Stomach (tissue), 9 donors: ENCODE data around the gene RBBP8NL. TPM values are rescaled to one million over a fixed set of nuclear protein-coding genes. Genes with fewer than 3 reads are reported as not detected.

Source experiments
- DNase-seq, 2 donors: peaks; one replicate each; pipeline versions ENCODE4 v3.0.0 to v3.0.0-alpha.2; 2013 to 2019
- H3K27ac ChIP-seq, 5 donors: fragments of 200-600 bp in 4 of 5; sonication (generic) in 4 of 5; one replicate each; pipeline ENCODE4 v1.5.1; 2013 to 2019; ENCODE audit warnings: mild to moderate bottlenecking in 1 of 5, moderate library complexity in 1 of 5
- H3K27me3 ChIP-seq, 3 donors: fragments of 200-600 bp; sonication (generic); one replicate each; pipeline ENCODE4 v1.5.1; 2017 to 2019; ENCODE audit warnings: mixed run types in 1 of 3
- H3K36me3 ChIP-seq, 4 donors: fragments of 200-600 bp; sonication (generic); 1 replicate in 3 of 4; 2 replicates in 1 of 4; pipeline ENCODE4 v1.5.1; 2016 to 2019
- H3K4me1 ChIP-seq, 4 donors: fragments of 200-600 bp; sonication (generic); one replicate each; pipeline ENCODE4 v1.5.1; 2016 to 2019
- H3K4me3 ChIP-seq, 4 donors: fragments of 200-600 bp; sonication (generic) in 3 of 4; one replicate each; pipeline ENCODE4 v1.5.1; 2016 to 2019; ENCODE audit warnings: mild to moderate bottlenecking in 1 of 4
- H3K9me3 ChIP-seq, 4 donors: fragments of 200-600 bp; sonication (generic); one replicate each; pipeline ENCODE4 v1.5.1; 2016 to 2019
- EP300 ChIP-seq: sonication (generic); formaldehyde crosslinking; IDR thresholded peaks from one replicate; pipeline ENCODE4 v1.6.1; 2017; ENCODE audit warnings: antibody characterized with exemption
- POLR2A ChIP-seq, 4 donors: fragments of 450-650 bp; IDR thresholded peaks; one replicate each; pipeline ENCODE4 v1.6.1; 2016; ENCODE audit warnings: antibody characterized with exemption in 4 of 4, control low read depth in 2 of 4, mild to moderate bottlenecking in 1 of 4, moderate library complexity in 1 of 4
- POLR2AphosphoS5 ChIP-seq, 3 donors: sonication (generic); formaldehyde crosslinking; IDR thresholded peaks; one replicate each; pipeline ENCODE4 v1.6.1; 2016; ENCODE audit warnings: antibody characterized with exemption in 3 of 3
- WGBS, 5 donors: extraction: QIAGEN DNeasy Blood & Tissue Kit in 3 of 5; methylation state at CpG; one replicate each; pipeline versions ENCODE4 v1.1.5 to v1.1.7; 2013 to 2018; 5-methylcytosine and 5-hydroxymethylcytosine counted together
- intact Hi-C: fragments of 100-400 bp; cut with DNase I; formaldehyde crosslinking; loops from one replicate; pipeline ENCODE4 v1.15.1; 2023; ENCODE audit warnings: low total_unique reads
- polyA plus RNA-seq, 3 donors: library from polyadenylated mRNA; stranded (reverse); fragments of 200-250 nt; gene quantifications; one replicate each; pipeline ENCODE4 v1.2.3, GENCODE V29; 2013
- total RNA-seq, 5 donors: library from RNA; depleted of rRNA; stranded (reverse); fragments of >200 nt; gene quantifications; one replicate each; pipeline versions ENCODE4 v1.1.0 to v1.2.3, GENCODE V29; 2014 to 2016
- TF ChIP-seq, protein P1 (sequence below), 7 experiments: fragments of 450-650 bp in 4 of 7; fragments of 200-600 bp in 3 of 7; sonication (generic) in 3 of 7; IDR thresholded peaks; one replicate each; pipeline ENCODE4 v1.5.1; 2016 to 2019; ENCODE audit warnings: antibody characterized with exemption in 7 of 7, control low read depth in 2 of 7, mild to moderate bottlenecking in 1 of 7
- donor health status: healthy with polysubstance abuse.
- donor health status: Bipolar disorder and iron deficiency.
- donor health status: healthy.

RBBP8NL gene
- total and polyA plus RNA-seq, 8 donors, result 0.45 to 8.0 (median 2.2) TPM; not detected in 2

DNA sequence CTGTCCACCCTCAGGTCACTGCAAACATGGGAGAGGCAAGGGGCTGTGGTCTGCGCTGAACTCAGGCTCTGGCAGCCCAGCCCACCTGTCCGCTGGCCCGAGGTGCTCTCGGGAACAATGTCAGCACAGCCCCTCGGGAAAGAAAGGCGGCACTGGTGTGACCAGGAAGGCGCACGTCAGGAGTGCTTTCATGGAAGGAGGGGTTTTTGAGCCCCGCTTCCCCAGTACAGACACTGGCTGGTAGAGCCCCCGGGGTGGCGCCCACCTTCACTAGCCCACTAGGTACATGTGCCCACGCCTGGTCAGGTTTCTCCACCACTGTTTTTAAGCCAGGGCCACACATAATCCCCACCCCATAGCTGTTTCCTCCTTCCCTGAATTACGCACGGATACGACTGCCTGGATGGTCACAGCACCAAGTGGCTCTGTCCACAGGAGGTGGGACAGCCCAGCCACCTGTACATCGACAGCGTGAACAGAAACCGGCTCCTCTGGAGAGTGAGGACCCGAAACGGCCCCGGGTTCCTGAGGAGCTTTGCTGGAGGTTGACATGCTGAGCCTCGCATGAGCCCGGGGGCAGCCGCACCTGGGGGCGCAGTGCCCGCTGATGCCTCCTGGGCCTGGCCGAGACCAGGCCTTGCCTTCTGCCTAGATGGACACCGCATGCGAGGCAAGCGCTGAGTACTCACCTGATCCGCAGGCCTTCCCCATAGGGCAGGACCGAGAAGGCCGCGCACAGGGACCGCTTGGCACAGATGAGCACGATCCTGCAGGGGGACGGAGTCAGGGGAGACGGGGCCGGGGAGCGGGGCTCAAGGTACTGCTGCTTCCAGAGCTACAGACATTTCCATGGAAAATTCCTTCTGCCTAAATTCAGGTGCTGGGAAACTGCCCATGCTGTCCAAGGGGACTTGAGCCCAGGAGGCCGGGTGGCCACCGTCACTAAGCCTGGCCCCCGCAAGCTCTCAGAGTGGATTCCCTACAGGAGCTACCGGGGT, 32.8 kb downstream of the RBBP8NL start:
- Histone ChIP-seq H3K4me3 (no peak overlapping the region), H3K27me3 (no peaks in the 10 kb centered on the region), H3K9me3 (no peaks in the 10 kb centered on the region), H3K36me3 (peaks cover under 1 to 75% (median 65%) of the 10 kb centered on the region in 4 donors), H3K4me1 (peaks cover 0 to 2% (median 0%) of the 10 kb centered on the region in 4 donors), H3K27ac (no peak overlapping the region)
- intact Hi-C loops, result no loop called here
- no peak for TF ChIP-seq POLR2AphosphoS5 (IDR thresholded peaks at IDR 0.05)
- no peak for TF ChIP-seq POLR2A (IDR thresholded peaks at IDR 0.05)
- TF ChIP-seq, protein P1, sequence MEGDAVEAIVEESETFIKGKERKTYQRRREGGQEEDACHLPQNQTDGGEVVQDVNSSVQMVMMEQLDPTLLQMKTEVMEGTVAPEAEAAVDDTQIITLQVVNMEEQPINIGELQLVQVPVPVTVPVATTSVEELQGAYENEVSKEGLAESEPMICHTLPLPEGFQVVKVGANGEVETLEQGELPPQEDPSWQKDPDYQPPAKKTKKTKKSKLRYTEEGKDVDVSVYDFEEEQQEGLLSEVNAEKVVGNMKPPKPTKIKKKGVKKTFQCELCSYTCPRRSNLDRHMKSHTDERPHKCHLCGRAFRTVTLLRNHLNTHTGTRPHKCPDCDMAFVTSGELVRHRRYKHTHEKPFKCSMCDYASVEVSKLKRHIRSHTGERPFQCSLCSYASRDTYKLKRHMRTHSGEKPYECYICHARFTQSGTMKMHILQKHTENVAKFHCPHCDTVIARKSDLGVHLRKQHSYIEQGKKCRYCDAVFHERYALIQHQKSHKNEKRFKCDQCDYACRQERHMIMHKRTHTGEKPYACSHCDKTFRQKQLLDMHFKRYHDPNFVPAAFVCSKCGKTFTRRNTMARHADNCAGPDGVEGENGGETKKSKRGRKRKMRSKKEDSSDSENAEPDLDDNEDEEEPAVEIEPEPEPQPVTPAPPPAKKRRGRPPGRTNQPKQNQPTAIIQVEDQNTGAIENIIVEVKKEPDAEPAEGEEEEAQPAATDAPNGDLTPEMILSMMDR (IDR thresholded peaks at IDR 0.05), result no peak
- no peak for TF ChIP-seq EP300
- DNase-seq, result no peak
- WGBS, 5 donors, result 91 to 95% (median 94%) methylated on average over 31 to 44 of the region's 44 CpGs

DNA sequence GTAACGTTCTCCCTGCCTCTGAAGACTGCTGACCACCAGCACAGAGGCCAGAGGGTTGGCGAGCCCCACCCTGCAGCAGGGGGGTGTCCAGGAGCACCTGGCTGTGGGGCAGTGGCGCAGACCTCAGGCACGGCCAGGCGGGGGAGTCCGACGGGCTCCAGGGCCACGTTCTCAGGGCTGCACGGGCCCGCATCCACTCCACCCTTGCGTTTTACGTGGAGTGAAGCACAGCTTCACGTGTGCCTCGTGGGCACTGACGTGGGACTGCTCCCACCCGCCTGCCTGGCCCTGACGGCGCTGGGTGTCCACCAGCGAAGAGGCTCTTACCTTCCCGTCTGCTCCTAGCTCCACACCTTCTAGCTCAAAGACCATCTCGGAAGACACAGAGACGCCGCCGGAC, 33.5 kb downstream of the RBBP8NL start:
- WGBS, 5 donors, result 90 to 95% (median 92%) methylated on average over 17 to 24 of the region's 24 CpGs
- intact Hi-C loops, result no loop called here

DNA sequence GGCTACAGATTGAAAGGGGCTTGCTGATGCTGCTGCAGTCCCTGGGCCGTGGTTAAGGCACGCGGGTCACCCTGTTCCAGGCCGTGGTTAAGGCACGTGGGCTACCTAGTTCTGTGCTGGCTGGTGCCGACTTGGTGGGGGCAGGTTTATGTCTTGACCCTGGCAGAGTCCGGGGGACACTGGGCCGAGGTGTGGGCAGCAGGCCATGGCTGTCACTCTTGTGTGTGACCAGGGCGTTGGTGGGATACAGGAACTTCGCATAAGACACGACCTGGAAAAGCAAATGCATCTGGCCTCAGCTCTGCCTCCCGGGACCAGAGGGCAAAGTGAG, 34.0 kb downstream of the RBBP8NL start:
- 72 to 84% (median 83%) methylated on average over 12 of the region's 12 CpGs for WGBS, 5 donors

More for the DNA sequence above, 33.5 kb downstream of the RBBP8NL start:
- no peak for TF ChIP-seq EP300
- TF ChIP-seq, protein P1 (IDR thresholded peaks at IDR 0.05), result no peak
- TF ChIP-seq POLR2A (IDR thresholded peaks at IDR 0.05), result no peak
- no peak overlapping the region for H3K27ac ChIP-seq
- no peak for DNase-seq
- H3K9me3 ChIP-seq, result no peaks in the 10 kb centered on the region
- peaks cover 0 to 9% (median under 1%) of the 10 kb centered on the region in 4 donors for H3K4me1 ChIP-seq
- H3K4me3 ChIP-seq, result no peak overlapping the region
- no peaks in the 10 kb centered on the region for H3K27me3 ChIP-seq
- H3K36me3 ChIP-seq, result peaks cover 8 to 82% (median 72%) of the 10 kb centered on the region in 4 donors

GRCh38 chr20:62392621-62393334, 34.6 kb downstream of the RBBP8NL start:
- H3K4me3 ChIP-seq, result no peak overlapping the region
- H3K27me3 ChIP-seq, result no peaks in the 10 kb centered on the region
- H3K27ac ChIP-seq, result no peak overlapping the region
- intact Hi-C loops, result no loop called here
- TF ChIP-seq EP300 (no peak), POLR2A (IDR thresholded peaks at IDR 0.05) (no peak), POLR2AphosphoS5 (IDR thresholded peaks at IDR 0.05) (no peak)
- TF ChIP-seq, protein P1 (IDR thresholded peaks at IDR 0.05), result no peak
- DNase-seq, result no peak
- no peaks in the 10 kb centered on the region for H3K9me3 ChIP-seq
- WGBS, 5 donors, result 87 to 91% (median 89%) methylated on average over 19 to 21 of the region's 21 CpGs
- peaks cover 14 to 89% (median 83%) of the 10 kb centered on the region in 4 donors for H3K36me3 ChIP-seq
- H3K4me1 ChIP-seq, result peaks cover 3 to 19% (median 10%) of the 10 kb centered on the region in 4 donors

More for the DNA sequence above, 34.0 kb downstream of the RBBP8NL start:
- Histone ChIP-seq H3K27ac (no peak overlapping the region), H3K27me3 (no peaks in the 10 kb centered on the region), H3K36me3 (peaks cover 13 to 87% (median 78%) of the 10 kb centered on the region in 4 donors), H3K4me1 (peaks cover 0 to 14% (median 5%) of the 10 kb centered on the region in 4 donors), H3K9me3 (no peaks in the 10 kb centered on the region), H3K4me3 (no peak overlapping the region)
- DNase-seq, result no peak
- intact Hi-C loops, result no loop called here
- TF ChIP-seq POLR2AphosphoS5 (IDR thresholded peaks at IDR 0.05) (no peak), POLR2A (IDR thresholded peaks at IDR 0.05) (no peak), EP300 (no peak)
- TF ChIP-seq, protein P1 (IDR thresholded peaks at IDR 0.05), result no peak
